Occipital lobe (tissue), 2 donors: ENCODE measurements around the gene CHN2. TPM values are rescaled to one million over a fixed set of nuclear protein-coding genes. Genes with fewer than 3 reads are reported as not detected.

Experiments used
- DNase-seq: peaks from one replicate; lab custom pipeline; 2025; lab: John Stamatoyannopoulos, UW
- total RNA-seq: library from RNA; depleted of rRNA; stranded (reverse); fragments of >200 nt; gene quantifications from one replicate; pipeline ENCODE4 v1.2.3, GENCODE V29; 2014

Gene CHN2
- total RNA-seq, 1 donor from 2014 or later = 76.3 TPM

DNA sequence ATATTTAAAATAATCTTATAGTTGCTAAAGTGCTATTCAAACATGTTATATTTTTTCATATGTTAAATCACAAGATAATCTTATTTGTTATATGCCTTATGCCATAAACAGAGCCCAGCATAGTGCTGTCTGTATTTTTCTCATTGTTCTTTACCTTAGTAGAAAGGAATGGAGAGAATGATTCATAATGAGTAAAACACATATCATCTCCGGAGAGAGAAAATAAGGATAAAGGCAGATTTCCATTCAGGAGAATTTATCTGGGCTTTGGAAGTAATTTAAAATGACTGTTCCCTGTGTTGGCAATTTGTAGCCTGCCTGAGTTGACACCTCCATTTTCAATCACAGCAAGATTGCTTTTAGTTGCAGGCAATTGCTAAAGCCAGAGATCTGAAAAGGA lies 30.2 kb downstream of the CHN2 start:
- DNase-seq = no peak

DNA sequence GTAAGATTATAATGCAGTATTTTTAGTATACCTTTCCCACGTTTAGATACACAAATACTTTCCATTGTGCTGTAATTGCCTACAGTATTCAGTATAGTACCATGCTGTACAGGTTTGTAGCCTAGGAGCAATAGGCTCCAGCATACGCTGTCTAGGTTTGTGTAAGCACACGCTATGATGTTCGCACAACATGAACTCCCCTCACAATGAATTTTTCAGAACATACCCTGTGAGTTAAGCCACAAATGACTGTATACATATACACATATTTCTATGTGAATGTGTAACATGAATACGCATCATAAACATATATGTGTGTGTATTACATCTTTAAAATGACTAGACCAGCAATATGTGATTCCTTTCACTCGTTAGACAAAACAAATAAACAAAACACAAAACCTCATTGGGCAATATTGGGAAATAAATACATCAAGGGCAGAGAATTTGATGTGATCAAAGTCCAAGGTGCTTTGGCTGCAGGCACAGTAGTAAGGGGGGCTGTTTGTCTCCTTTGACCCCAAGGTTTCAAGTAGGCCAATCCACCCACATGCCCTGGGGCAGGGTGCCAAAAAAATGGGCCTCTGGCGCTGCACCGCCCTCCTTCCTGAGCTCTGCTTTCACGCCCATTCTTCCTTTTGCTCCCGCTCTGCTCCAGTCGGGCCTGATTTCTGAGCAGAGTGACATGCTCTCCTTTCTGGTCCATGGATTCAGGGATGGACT lies 33.9 kb downstream of the CHN2 start:
- no peak for DNase-seq

DNA sequence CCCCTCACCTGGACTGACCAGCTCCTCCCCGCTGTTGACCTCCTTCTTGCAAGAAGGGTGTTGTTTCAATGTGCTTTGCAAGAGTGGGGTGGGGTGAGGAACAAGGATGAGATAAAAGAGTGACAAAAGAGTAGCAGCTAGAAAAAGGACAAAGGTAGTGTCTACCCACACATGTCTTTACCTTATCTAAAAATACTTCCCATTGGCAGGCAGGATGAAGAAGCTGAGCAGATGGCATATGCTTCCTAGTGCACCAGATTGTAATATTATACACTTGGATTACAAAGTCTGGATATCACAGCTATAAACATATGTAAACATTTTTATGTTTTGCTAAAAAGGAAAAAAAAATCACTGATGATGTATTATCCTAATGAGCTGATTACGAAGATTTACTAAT lies 34.5 kb downstream of the CHN2 start:
- no peak for DNase-seq

DNA sequence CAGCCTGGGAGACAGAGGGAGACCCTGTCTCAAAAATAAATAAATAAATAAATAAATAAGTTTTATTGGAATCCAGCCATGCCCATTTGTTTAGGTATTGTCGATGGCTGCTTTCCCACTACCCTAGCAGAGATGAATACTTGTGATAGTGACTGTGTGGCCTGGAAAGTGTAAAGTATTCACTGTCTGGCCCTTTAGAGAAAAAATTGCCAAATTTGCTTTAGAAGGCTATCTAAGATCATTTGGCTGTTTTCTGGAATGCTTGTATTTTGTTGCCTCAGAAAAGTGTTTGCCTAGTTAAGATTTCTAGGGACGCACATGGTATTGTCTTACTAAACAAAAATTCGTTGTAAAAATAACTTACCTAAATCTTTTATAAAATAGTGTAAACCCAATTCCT lies 35.4 kb downstream of the CHN2 start:
- DNase-seq = no peak

DNA sequence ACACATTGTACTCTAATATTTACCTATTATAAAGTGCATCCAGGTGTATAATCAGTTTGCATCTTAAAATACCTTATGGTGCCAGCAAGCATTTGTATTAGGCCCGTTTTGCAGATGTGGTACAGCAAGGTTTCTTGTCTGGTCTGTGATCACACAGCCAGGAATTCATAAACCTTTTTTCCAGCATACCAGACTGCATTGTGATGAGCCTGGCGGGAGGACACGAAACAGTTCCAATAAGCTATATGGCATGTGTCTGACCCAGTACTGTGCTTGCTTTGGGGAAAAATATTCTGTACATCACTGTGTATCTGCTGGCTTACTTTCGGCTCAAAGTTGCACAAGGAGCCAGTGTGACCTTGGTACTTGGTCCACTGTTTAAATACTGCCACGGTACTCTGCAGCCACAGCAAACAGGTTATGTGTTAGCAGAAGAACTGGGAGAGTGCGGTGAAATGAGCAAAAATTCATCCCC lies 36.3 kb downstream of the CHN2 start:
- no peak for DNase-seq

DNA sequence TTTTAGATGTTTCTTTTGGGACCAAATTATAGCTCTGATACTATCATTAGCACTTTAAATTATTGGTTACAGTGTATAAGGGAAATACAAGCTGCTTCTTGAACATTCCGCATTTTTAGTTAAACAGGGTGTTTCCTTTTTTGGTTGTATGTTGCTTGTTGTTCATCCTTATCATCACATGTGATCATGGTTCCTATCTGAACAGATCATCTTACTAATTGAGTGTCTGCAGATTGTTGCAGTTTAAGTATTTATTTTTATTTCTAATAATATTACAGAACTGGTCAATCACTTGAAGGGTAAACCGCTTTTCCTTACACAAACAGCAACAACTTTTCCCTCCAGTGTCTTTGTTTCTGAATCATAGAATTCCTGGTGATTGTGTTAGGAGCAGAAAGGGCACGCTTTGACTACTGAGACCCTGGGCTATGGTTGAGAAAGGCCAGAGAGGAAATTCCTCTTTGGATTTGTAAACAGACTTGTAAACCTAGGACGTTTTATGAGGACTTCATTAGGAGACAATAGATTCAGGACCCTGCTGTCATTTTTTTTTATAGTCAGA lies 37.2 kb downstream of the CHN2 start:
- no peak for DNase-seq

DNA sequence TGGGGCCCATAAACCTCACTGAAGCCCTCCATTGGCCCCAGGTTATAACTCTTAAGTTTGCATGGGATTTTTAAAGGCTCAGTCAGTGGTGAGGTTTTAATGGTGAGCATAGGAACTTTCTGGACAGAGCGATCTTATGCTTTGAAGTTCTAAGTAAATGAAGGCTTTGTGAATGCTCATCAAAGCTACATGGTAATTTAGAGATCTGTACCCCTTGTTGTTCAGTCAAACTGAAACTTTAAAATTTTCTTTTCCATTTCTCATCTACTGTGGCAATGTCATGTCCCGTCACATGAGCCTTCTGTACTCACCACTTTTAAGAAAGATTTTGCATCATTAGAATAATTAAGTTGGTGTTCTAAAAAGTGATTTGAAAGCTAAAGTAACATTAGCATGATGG lies 39.9 kb downstream of the CHN2 start:
- no peak for DNase-seq

DNA sequence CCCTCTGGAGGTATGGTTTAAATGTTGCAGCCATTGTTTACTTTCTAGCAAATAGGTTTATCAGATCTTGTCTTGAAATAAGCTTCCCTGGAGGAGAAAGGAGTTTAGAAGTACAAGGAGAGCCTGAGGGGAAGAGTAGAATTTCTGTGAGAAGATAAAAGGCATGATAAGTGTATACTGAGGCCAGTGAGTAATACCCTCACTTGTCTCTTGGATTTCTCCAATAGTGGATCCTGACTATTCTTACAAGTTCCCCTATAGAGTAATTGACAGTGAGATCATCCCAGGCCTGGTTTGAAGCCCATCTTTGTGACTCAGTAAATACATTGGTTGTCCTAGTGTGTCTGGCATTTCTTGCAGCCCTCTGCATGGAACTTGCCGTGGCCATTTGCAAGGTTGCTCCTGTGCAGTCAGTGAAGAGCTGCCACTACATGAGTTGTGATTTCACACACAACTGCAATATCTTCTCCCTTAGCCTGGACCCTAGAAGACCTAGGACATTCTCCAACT lies 41.6 kb downstream of the CHN2 start:
- no peak for DNase-seq

DNA sequence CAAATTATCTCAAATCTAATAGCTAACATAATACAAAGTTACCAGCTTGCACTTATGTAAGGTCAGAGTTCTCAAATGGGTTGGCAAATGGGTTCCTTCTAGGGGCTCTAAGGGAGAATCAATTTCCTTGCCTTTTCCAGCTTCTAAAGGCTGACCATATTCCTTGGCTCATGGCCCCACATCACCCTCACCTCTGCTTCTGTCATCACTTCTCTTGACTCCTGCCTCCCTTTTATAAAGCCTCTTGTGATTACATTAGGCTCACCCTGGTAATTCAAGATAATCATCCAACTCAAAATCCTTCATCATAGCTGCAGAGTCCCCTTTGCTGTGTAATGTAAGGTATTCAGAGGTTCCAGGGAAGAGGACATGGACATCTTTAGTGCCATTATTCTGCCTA lies 42.1 kb downstream of the CHN2 start:
- DNase-seq = no peak

DNA sequence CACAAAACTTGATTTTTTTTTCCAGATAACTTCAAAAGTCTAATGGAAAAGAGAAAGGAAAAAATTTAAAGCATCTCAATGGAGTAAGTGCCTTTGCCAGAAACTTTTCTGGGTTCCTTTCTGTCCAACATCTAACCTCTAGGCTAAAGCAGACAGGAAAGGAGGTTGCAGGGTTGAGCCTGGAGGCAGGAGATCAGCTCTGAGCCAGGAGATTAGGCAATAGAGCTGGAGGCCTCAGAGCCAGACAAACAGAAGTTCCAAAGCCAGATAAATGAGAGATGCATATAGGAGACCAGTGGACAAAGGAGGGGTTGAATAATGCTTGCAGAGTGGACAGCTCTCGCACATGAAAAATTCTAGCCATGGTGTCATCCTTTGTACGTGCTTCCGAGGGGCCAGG lies 42.9 kb downstream of the CHN2 start:
- DNase-seq = no peak

DNA sequence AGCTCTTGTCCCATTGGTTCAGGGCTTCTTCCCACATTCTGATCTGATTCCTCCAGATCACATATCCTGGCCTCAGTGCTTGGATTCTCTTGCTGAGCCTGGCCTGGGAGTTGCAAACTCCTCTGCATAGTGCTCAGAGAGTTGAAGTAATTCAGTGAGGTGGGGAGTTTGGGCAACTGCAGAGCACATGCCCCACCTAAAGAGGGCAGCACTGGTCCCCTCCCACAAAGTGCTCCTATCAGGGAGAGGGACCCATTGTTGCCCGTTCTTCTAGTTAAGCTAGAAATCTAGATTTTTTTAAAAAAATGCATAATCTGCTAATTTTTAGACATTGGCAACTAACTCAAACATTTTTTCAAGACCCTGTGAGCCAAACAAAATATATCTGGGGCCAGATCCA lies 45.1 kb downstream of the CHN2 start:
- DNase-seq = no peak

DNA sequence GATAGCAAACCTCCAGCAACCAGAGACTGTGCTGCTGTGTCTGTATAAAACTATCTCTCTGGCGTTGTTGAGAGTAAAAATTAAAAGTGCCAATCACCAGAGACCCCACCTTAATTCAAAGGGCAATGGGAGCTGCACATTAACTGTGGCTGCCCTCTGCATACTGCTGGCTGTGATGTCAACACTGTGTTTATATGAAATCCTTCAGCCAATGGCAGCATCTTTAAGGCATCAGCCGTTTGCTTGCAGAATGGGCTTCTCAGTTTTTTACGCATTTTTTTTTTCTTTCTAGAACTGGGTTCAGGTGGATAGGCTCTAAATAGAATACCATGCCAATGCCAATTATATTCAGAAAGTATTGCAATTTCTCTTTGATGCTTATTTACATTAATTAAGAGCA lies 47.7 kb downstream of the CHN2 start:
- DNase-seq = no peak

DNA sequence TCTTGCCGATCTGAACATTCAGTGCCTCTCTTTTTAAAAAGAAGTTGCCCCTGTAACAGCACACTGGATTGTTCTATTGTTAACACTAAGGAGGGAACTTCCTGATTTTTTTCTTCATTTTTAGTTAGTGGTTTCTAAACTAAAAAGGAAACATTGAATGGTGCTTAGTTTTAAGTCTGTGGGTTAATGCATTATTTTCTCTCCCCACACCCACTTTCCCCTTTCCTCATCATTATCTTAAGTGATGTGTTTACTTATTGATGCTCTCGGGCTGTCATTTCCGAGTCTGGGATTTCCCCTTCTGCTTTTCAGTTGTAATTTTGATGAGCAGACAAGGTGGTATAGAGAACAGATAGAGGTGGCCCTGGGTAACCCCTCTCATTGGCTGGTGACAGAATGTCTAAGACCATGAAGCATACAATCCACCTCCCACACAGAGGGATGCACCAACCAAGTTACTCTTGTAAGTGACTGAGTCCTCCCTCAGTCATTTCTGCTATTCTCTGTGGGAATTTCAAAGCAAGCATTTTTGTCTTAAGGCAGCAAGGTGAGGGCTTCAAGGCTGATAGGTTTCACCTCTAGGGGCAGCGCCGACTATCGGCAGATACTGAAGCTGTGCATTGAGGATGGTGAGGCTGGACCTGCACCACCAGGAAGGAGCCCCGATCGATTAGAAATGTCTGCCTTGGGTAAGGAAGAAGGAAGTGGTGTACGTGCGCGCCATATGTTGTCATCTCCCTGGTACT lies 49.5 kb downstream of the CHN2 start:
- no peak for DNase-seq

DNA sequence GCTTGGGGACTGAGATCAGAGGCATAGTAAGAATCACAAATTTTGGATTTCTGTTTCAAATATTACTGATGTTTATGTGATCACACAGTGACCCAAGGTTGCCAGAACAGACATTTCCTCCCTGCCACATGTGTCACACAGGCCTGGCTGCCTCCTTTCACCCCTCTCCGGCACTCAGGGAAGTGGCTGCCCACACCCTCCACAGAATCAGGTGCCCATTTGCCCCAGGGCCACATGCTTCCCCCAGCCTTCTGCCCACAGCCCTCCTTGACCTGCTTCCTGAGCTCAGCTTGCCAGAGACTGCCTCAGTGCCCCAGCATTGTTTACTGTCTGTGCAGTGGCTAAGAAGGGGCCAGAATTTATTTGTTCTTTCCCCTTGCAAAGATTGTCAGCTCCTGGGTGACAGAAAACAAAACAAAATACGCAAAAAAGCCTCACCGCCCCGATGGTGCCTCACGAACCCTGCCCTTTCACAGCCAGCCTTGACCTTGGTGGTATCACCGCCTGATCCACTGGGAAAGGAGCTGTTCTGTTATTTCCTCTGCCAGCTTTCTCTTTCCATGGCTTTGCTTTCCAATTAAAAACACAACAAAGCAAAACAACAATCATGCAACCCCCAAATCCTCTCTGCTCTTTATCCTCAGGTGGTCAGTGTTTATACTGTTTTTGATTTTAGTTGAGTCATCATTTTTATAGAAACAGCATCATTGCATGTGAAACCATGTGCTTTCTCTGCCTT lies 52.8 kb downstream of the CHN2 start:
- no peak for DNase-seq

DNA sequence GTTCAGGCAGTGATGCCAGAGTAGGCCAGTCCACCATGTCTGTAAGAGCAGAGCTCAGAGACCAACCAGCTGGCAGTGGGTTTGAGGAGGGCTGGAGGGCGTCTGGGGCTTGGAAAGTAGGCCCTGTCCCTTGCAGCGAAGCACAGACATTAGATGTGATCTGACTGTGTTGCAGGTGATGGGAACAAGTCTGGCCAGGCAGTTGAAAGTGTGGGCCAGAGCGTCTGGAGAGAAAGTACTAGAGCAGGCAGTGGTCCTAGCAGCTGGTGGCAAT lies 53.3 kb downstream of the CHN2 start:
- no peak for DNase-seq

DNA sequence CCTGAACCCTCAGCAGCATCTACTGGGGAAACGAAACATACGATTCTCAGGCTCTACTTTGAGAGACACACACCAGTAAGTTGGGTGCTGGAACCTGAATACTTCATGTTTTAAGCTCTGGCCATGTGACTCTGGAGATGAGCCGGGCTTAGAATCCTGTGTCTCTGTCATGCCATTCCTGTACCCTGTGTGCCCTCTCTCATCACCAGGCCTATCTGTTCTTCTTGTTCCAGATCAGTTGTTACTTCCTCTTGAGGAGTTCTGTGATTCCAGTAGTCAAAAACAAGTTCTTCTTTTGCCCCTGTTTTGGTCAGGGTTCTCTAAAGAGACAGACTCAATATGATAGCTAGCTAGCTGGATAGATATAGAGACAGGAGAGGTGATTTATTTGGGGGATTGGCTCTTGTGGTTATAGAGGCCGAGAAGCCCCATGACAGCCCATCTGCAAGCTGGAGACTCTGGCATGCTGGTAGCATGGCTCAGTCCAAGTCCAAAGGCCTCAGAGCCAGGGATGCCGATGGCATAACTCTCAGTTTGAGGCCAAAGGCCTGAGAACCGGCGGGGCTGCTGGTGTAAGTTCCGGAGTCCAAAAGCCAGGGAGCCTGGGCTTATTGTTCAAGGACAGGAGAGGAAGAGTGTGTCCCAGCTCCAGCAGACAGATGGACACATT lies 54.3 kb downstream of the CHN2 start:
- DNase-seq = no peak

DNA sequence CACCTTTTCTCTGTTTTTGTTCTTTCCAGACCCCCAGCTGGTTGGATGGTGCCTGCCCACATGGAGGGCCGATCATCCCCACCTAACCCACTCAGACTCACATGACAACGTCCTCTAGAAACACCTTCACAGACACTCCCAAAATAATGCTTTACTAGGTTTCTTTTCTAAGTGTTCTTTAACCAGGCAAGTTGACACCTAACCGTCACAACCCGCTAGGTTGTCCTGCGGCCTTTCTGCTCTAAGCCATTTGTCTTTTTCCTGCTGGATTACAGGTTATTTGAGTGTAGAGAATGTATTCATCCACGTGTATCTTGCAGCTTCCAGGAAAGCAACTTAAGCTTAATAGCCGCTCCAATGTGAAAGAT lies 54.8 kb downstream of the CHN2 start:
- no peak for DNase-seq

DNA sequence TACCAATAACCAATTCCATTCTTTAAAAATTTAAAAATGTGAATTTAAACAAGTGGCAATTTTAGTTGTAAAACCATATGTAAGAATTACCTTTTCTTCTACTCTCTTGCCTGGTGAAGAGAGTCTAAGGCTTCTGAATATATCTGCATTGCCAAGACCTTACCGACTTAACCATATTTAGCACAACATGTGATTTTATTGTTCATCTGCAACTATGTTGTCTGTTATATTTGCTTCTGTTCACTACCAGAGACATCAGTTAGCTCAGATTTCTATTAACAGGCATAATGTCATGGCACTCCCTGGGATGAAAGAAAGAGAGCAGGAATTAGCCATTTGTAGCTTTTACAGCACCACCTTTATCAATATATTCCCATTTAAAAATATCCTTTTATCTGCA lies 55.3 kb downstream of the CHN2 start:
- no peak for DNase-seq

DNA sequence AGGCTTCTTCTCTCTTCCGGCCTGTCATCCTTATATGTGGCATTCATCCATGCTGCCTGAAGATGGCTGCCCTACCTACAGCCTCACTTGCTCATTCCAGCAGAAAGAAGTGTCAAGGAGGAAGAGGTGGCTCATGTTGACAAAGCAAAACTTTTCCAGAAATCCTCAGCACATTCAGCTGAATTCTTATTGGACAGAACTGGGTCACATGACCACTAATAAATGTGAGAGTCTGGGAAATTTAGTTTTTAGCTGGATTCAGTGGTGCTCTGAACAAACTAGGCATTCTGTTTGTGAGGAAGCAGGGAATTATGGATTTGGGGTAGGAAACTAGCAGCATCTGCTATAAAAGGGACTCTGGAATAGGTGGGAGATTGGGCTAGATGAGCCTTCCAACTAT lies 58.6 kb downstream of the CHN2 start:
- no peak for DNase-seq

DNA sequence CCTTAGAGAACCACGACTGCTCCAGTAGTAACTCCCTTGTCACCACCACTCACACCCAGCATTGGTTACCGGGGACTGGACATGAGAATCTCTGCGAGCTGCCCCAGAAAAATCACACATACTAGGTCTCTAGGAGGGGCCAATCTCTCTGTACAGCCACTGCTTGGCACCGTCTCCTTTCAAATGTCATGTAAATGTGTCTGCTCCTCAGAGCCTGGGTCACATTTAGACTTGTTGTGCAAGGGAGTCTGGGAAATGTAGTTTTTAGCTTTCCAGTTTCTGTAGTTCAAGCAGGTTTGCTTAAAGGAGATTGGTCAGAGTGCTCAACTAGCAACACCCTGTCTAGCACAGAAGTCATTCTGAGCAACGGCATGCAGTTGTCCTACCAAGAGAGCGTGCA lies 60.0 kb downstream of the CHN2 start:
- DNase-seq = no peak

DNA sequence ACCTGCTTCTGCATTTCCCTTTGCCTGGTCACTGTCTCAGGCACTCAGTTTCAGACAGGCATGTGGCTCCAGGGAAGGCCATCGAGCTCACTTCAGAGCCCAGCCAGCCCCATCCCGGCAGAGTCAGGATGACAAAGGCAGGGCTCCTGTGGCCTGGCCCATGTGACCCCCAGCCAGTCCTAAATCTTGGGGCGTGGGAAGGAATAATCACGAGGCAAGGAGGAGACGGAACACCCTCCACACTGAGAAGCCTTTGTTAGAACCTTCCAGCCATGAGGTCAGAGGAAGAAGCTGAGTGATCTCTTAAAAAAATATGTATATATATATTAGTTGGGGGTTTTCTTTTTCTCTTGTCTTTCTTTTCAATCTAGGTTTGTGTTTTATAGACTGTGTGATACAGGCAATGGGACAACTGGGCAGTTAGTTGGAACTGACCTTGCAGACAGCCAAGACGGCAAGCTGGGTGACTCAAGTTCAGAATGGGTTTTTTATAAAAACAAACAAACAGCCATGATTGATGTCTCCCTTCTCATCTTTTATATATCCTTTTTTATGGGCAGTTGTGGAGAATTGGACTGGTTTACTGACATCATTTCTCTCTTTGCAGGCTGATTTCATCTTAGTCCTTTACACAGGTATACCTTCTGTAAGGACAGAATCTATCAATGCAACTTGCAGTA lies 60.8 kb downstream of the CHN2 start:
- DNase-seq = no peak
